OCI-LY1 (cell line): ENCODE results near the gene HPS5.

ENCODE experiments used
- EZH2 ChIP-seq: fragments of 200-600 bp; sonication (generic), shearing (Covaris generic); IDR thresholded peaks from 2 replicates; pipeline ENCODE4 v1.8.0; 2017; ENCODE audit warnings: borderline replicate concordance, mixed run types, mild to moderate bottlenecking, antibody characterized with exemption, low read length, moderate library complexity, mixed read lengths
- TF ChIP-seq, protein P1 (sequence below): fragments of 200-600 bp; sonication (generic), shearing (Covaris generic); IDR thresholded peaks from 2 replicates; pipeline ENCODE4 v1.5.1; 2017; ENCODE audit warnings: mild to moderate bottlenecking, antibody characterized with exemption, low read length, moderate library complexity, mixed read lengths

DNA sequence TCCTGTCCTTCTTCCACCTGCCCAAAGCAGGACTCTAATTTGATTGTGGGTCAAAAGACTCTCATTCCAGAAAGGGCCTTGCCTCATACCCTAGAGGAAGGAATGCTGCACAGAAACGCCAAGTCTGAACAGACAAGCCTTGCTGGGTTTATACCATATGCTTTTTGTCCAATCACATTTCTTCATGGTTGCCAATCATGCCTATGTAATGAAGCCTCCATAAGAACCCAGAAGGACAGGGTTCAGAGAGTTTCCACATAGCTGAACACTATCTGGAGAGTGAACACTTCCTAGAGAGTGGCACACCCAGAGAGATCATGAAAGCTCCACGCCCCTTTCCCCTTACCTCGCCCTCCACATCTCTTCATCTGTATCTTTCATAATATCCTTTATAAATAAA, 68.7 kb downstream of the HPS5 start:
- no peak for TF ChIP-seq EZH2
- TF ChIP-seq, protein P1, sequence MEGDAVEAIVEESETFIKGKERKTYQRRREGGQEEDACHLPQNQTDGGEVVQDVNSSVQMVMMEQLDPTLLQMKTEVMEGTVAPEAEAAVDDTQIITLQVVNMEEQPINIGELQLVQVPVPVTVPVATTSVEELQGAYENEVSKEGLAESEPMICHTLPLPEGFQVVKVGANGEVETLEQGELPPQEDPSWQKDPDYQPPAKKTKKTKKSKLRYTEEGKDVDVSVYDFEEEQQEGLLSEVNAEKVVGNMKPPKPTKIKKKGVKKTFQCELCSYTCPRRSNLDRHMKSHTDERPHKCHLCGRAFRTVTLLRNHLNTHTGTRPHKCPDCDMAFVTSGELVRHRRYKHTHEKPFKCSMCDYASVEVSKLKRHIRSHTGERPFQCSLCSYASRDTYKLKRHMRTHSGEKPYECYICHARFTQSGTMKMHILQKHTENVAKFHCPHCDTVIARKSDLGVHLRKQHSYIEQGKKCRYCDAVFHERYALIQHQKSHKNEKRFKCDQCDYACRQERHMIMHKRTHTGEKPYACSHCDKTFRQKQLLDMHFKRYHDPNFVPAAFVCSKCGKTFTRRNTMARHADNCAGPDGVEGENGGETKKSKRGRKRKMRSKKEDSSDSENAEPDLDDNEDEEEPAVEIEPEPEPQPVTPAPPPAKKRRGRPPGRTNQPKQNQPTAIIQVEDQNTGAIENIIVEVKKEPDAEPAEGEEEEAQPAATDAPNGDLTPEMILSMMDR = no peak
